SK-N-SH treated with all-trans-retinoic acid at 6 μM for 48 hours (cell line): ENCODE measurements around the gene MYO1B.

Experiments used
- ATAC-seq: fragments of 200-7000 bp; cut with Tn5 transposase; 3 replicates; pipeline ENCODE4 v1.9.1; 2020; ENCODE audit warnings: mild to moderate bottlenecking, moderate library complexity
- ARNTL ChIP-seq: fragments of 450-650 bp; formaldehyde crosslinking; IDR thresholded peaks from 2 replicates; pipeline ENCODE4 v1.5.0; 2020; ENCODE audit warnings: low read depth, mild to moderate bottlenecking, moderate library complexity, borderline replicate concordance
- CREB5 ChIP-seq: fragments of 250-450 bp; sonication (Bioruptor Pico); IDR thresholded peaks from 2 replicates; pipeline ENCODE4 v1.5.1; 2020; ENCODE audit warnings: low read depth, mild to moderate bottlenecking, moderate library complexity
- CSDC2 ChIP-seq: fragments of 250-450 bp; sonication (Bioruptor Pico); IDR thresholded peaks from 2 replicates; pipeline ENCODE4 v1.5.0; 2020; ENCODE audit warnings: mild to moderate bottlenecking, moderate library complexity
- CSRNP3 ChIP-seq: fragments of 250-450 bp; sonication (Bioruptor Pico); IDR thresholded peaks from 2 replicates; pipeline ENCODE4 v1.5.1; 2021; ENCODE audit warnings: mild to moderate bottlenecking, moderate library complexity
- GLIS3 ChIP-seq: fragments of 250-450 bp; sonication (Bioruptor Pico); IDR thresholded peaks from 2 replicates; pipeline ENCODE4 v1.5.0; 2020; ENCODE audit warnings: mild to moderate bottlenecking, moderate library complexity
- ISL1 ChIP-seq: fragments of 250-450 bp; sonication (Bioruptor Pico); IDR thresholded peaks from 2 replicates; pipeline ENCODE4 v2.1.2; 2022; ENCODE audit warnings: mild to moderate bottlenecking, moderate library complexity
- OSR1 ChIP-seq: fragments of 250-450 bp; sonication (Bioruptor Pico); IDR thresholded peaks from 2 replicates; pipeline ENCODE4 v1.8.0; 2022; ENCODE audit warnings: moderate library complexity, mild to moderate bottlenecking, inconsistent platforms
- PATZ1 ChIP-seq: fragments of 250-450 bp; sonication (Bioruptor Pico); IDR thresholded peaks from 2 replicates; pipeline ENCODE4 v1.8.0; 2020; ENCODE audit warnings: mild to moderate bottlenecking, moderate library complexity, borderline replicate concordance
- PPARA ChIP-seq: fragments of 250-450 bp; sonication (Bioruptor Pico); IDR thresholded peaks from 2 replicates; pipeline ENCODE4 v1.5.0; 2020; ENCODE audit warnings: mild to moderate bottlenecking, borderline replicate concordance
- RARB ChIP-seq: fragments of 250-450 bp; sonication (Bioruptor Pico); IDR thresholded peaks from 2 replicates; pipeline ENCODE4 v1.8.0; 2021; ENCODE audit warnings: mild to moderate bottlenecking, moderate library complexity
- SNAI2 ChIP-seq: fragments of 250-450 bp; sonication (Bioruptor Pico); IDR thresholded peaks from 2 replicates; pipeline ENCODE4 v1.5.0; 2020; ENCODE audit warnings: mild to moderate bottlenecking, moderate library complexity
- TCF4 ChIP-seq: fragments of 250-450 bp; sonication (Bioruptor Pico); IDR thresholded peaks from 2 replicates; pipeline ENCODE4 v1.8.0; 2021; ENCODE audit warnings: mild to moderate bottlenecking, moderate library complexity, borderline replicate concordance
- TSHZ2 ChIP-seq: fragments of 250-450 bp; sonication (Bioruptor Pico); IDR thresholded peaks from 2 replicates; pipeline ENCODE4 v1.5.0; 2020; ENCODE audit warnings: mild to moderate bottlenecking, moderate library complexity
- ZC3H10 ChIP-seq: fragments of 250-450 bp; sonication (Bioruptor Pico); IDR thresholded peaks from 2 replicates; pipeline ENCODE4 v1.5.1; 2021; ENCODE audit warnings: mild to moderate bottlenecking, moderate library complexity
- ZFP30 ChIP-seq: fragments of 450-650 bp; formaldehyde crosslinking; IDR thresholded peaks from 2 replicates; pipeline ENCODE4 v1.5.0; 2022; ENCODE audit warnings: mild to moderate bottlenecking, moderate library complexity
- ZNF565 ChIP-seq: fragments of 450-650 bp; formaldehyde crosslinking; conservative IDR thresholded peaks from 2 replicates; pipeline ENCODE4 v1.5.0; 2020; ENCODE audit warnings: low read depth, mild to moderate bottlenecking, moderate library complexity
- ZNF70 ChIP-seq: fragments of 450-650 bp; formaldehyde crosslinking; IDR thresholded peaks from 2 replicates; pipeline ENCODE4 v1.5.0; 2020; ENCODE audit warnings: mild to moderate bottlenecking, moderate library complexity

MYO1B gene

GRCh38 chr2:191202881-191203397 is 42.3 kb upstream of the MYO1B start (continued):
- no peak for TF ChIP-seq PATZ1
- no peak for TF ChIP-seq ZNF70 (CRISPR knock-in tag)
- no peak for TF ChIP-seq ZFP30
- TF ChIP-seq ZNF565 (CRISPR knock-in tag), result no peak
- TF ChIP-seq OSR1 (CRISPR knock-in tag), result no peak
- TF ChIP-seq GLIS3 (CRISPR knock-in tag), result no peak

GRCh38 chr2:191204433-191204832 is 40.8 kb upstream of the MYO1B start:
- TF ChIP-seq ZFP30, result no peak
- no peak for TF ChIP-seq PATZ1
- no peak for TF ChIP-seq ISL1 (CRISPR knock-in tag)
- TF ChIP-seq, all 23 proteins: peak for 0
- no peak for ATAC-seq

- TF ChIP-seq PPARA (CRISPR knock-in tag), result no peak
- TF ChIP-seq PATZ1, result no peak
- TF ChIP-seq CSDC2, result no peak
- TF ChIP-seq OSR1 (CRISPR knock-in tag), result no peak
- TF ChIP-seq ZC3H10, result no peak
- TF ChIP-seq CREB5 (CRISPR knock-in tag), result no peak
- no peak for TF ChIP-seq ARNTL (CRISPR knock-in tag)
- TF ChIP-seq RARB (CRISPR knock-in tag), result no peak
- TF ChIP-seq ZFP30, result no peak
- TF ChIP-seq, all 23 proteins: peak for 0
Measured at GRCh38 chr2:191206613-191207471, 38.4 kb upstream of the MYO1B start.

GRCh38 chr2:191209340-191209739 is 35.9 kb upstream of the MYO1B start:
- no peak for TF ChIP-seq TCF4 (CRISPR knock-in tag)
- TF ChIP-seq GLIS3 (CRISPR knock-in tag), result no peak
- no peak for TF ChIP-seq RARB (CRISPR knock-in tag)
- no peak for TF ChIP-seq SNAI2 (CRISPR knock-in tag)
- no peak for TF ChIP-seq CREB5 (CRISPR knock-in tag)
- TF ChIP-seq ZNF565 (CRISPR knock-in tag), result no peak
- no peak for TF ChIP-seq TSHZ2 (CRISPR knock-in tag)
- TF ChIP-seq ZFP30, result no peak
- TF ChIP-seq OSR1 (CRISPR knock-in tag), result no peak
- no peak for TF ChIP-seq CSRNP3 (CRISPR knock-in tag)
- TF ChIP-seq ISL1 (CRISPR knock-in tag), result no peak
- TF ChIP-seq PPARA (CRISPR knock-in tag), result no peak
- no peak for TF ChIP-seq CSDC2
- TF ChIP-seq, all 23 proteins: peak for 0
- ATAC-seq, result no peak

More at GRCh38 chr2:191206613-191207471, 38.4 kb upstream of the MYO1B start:
- no peak for ATAC-seq
